ENCODE data around the gene PHF21B.

The PHF21B gene

GRCh38 chr22:44988671-44989070, 21.1 kb downstream of the PHF21B start:
- CTCF ChIA-PET: interaction anchor here (1.4 kb wide), 1 partner anchor 108 kb away, joined by 5 read pairs; no protein-coding TSS in a partner anchor
- Histone ChIP-seq H3K4me3 (ENCODE audit: low read depth, low read length) (no peak overlapping the region), H3K27ac (ENCODE audit: extremely low read depth, low read depth, low read length) (no peak overlapping the region), H3K36me3 (ENCODE audit: control insufficient read depth in 2 of 2, insufficient read depth in 1 of 2, low read length in 2 of 2) (no peaks in the 10 kb centered on the region), H3K9me3 (ENCODE audit: control insufficient read depth, insufficient read depth, low read depth, low read length) (no peaks in the 10 kb centered on the region), H3K4me1 (ENCODE audit: control insufficient read depth, insufficient read depth, low read length) (no peaks in the 10 kb centered on the region)
- POLR2A ChIA-PET: no interaction called here
- TF ChIP-seq ZNF18 (tag by site-specific recombination; IDR thresholded peaks at IDR 0.05): no peak
- TF ChIP-seq PRDM4 (tag by site-specific recombination; IDR thresholded peaks at IDR 0.05): no peak
- no peak for TF ChIP-seq SALL2 (tag by site-specific recombination; IDR thresholded peaks at IDR 0.05; ENCODE audit: borderline replicate concordance)
- no peak for TF ChIP-seq ZNF391 (tag by site-specific recombination; IDR thresholded peaks at IDR 0.05; ENCODE audit: borderline replicate concordance, low read depth)
- TF ChIP-seq KLF17 (tag by site-specific recombination; IDR thresholded peaks at IDR 0.05): no peak
- no peak for TF ChIP-seq ZNF610 (tag by site-specific recombination; IDR thresholded peaks at IDR 0.05; ENCODE audit: borderline replicate concordance)
- TF ChIP-seq ZNF366 (tag by site-specific recombination; conservative IDR thresholded peaks at IDR 0.05): no peak
- TF ChIP-seq ZNF19 (tag by site-specific recombination; IDR thresholded peaks at IDR 0.05; ENCODE audit: low read depth): no peak
- no peak for TF ChIP-seq GLIS2 (tag by site-specific recombination; IDR thresholded peaks at IDR 0.05)
- no peak for TF ChIP-seq ZFP3 (tag by site-specific recombination; IDR thresholded peaks at IDR 0.05; ENCODE audit: low read depth)
- TF ChIP-seq ELK4 (IDR thresholded peaks at IDR 0.05; ENCODE audit: borderline replicate concordance, low read depth, low read length): no peak
- TF ChIP-seq WT1 (tag by site-specific recombination; IDR thresholded peaks at IDR 0.05): no peak

GRCh38 chr22:44986926-44987325, 22.9 kb downstream of the PHF21B start:
- H3K4me1 ChIP-seq (ENCODE audit: control insufficient read depth, insufficient read depth, low read length): no peaks in the 10 kb centered on the region
- CTCF ChIA-PET: interaction anchor here (0.7 kb wide), 1 partner anchor 19 kb away, joined by 3 read pairs; no protein-coding TSS in a partner anchor
- no peaks in the 10 kb centered on the region for H3K36me3 ChIP-seq (ENCODE audit: control insufficient read depth in 2 of 2, insufficient read depth in 1 of 2, low read length in 2 of 2)
- H3K27ac ChIP-seq (ENCODE audit: extremely low read depth, low read depth, low read length): no peak overlapping the region
- no peaks in the 10 kb centered on the region for H3K9me3 ChIP-seq (ENCODE audit: control insufficient read depth, insufficient read depth, low read depth, low read length)
- H3K4me3 ChIP-seq (ENCODE audit: low read depth, low read length): no peak overlapping the region
- POLR2A ChIA-PET: no interaction called here
- TF ChIP-seq MZF1 (tag by site-specific recombination; IDR thresholded peaks at IDR 0.05; ENCODE audit: borderline replicate concordance) (no peak), ZNF140 (tag by site-specific recombination; IDR thresholded peaks at IDR 0.05) (no peak), ZNF2 (tag by site-specific recombination; IDR thresholded peaks at IDR 0.05) (no peak), ZNF843 (tag by site-specific recombination; IDR thresholded peaks at IDR 0.05) (no peak), ZNF394 (tag by site-specific recombination; IDR thresholded peaks at IDR 0.05; ENCODE audit: borderline replicate concordance) (no peak), AEBP2 (tag by site-specific recombination; IDR thresholded peaks at IDR 0.05; ENCODE audit: borderline replicate concordance) (no peak), ZNF335 (tag by site-specific recombination; conservative IDR thresholded peaks at IDR 0.05) (no peak), ZNF830 (tag by site-specific recombination; IDR thresholded peaks at IDR 0.05; ENCODE audit: low read depth) (no peak), MEIS1 (CRISPR knock-in tag; IDR thresholded peaks at IDR 0.05; ENCODE audit: borderline replicate concordance) (no peak), ZNF560 (tag by site-specific recombination; IDR thresholded peaks at IDR 0.05; ENCODE audit: borderline replicate concordance) (no peak), ZNF114 (tag by site-specific recombination; IDR thresholded peaks at IDR 0.05) (no peak), ZNF398 (tag by site-specific recombination; IDR thresholded peaks at IDR 0.05) (no peak), ZNF426 (tag by site-specific recombination; IDR thresholded peaks at IDR 0.05) (no peak)

Measured in HEK293 (cell line).